CD14-positive monocyte (primary cell): ENCODE measurements around the gene HOXB8. TPM values are rescaled to one million over a fixed set of nuclear protein-coding genes. Genes with fewer than 3 reads are reported as not detected.

Experiments used
- DNase-seq, 3 donors: peaks; one replicate each; pipeline ENCODE4 v3.0.0-alpha.2; 2011 to 2022
- H2AFZ ChIP-seq: 2 replicates; pipeline ENCODE4 v1.6.0; 2012; ENCODE audit warnings: mild to moderate bottlenecking, low read depth, low read length, inconsistent platforms; ENCODE audit not compliant: insufficient read depth, poor library complexity, severe bottlenecking
- H3K27ac ChIP-seq, 2 donors: 1 replicate in 1 of 2; 2 replicates in 1 of 2; pipeline ENCODE4 v1.5.1; 2012 to 2013; ENCODE audit warnings: low read length in 2 of 2, control low read depth in 1 of 2, inconsistent platforms in 1 of 2, low read depth in 1 of 2, mild to moderate bottlenecking in 1 of 2
- H3K27me3 ChIP-seq, 2 donors: one replicate each; pipeline versions ENCODE4 v1.6.0 to v1.6.1; 2011 to 2013; ENCODE audit warnings: low read length in 2 of 2; ENCODE audit not compliant: control insufficient read depth in 2 of 2, insufficient read depth in 2 of 2
- H3K36me3 ChIP-seq, 2 donors: replicated peaks in 1 of 2; 1 replicate in 1 of 2; 2 replicates in 1 of 2; pipeline versions ENCODE4 v1.5.1 to v1.6.1; 2012 to 2013; ENCODE audit warnings: low read length in 2 of 2, control low read depth in 1 of 2, inconsistent platforms in 1 of 2, mild to moderate bottlenecking in 1 of 2; ENCODE audit not compliant: insufficient read depth in 2 of 2, control insufficient read depth in 1 of 2
- H3K4me1 ChIP-seq, 2 donors: 1 replicate in 1 of 2; 2 replicates in 1 of 2; pipeline versions ENCODE4 v1.5.1 to v1.6.1; 2012 to 2013; ENCODE audit warnings: low read length in 2 of 2, control low read depth in 1 of 2, inconsistent platforms in 1 of 2, mild to moderate bottlenecking in 1 of 2, moderate library complexity in 1 of 2; ENCODE audit not compliant: insufficient read depth in 2 of 2, control insufficient read depth in 1 of 2
- H3K4me2 ChIP-seq: replicated peaks from 2 replicates; pipeline ENCODE3; 2012; ENCODE audit warnings: low read length, moderate library complexity, mild to moderate bottlenecking; ENCODE audit not compliant: poor library complexity, severe bottlenecking; ENCODE audit errors: extremely low read depth
- H3K4me3 ChIP-seq, 3 experiments: fragments of 200-600 bp in 1 of 3; sonication (generic) in 1 of 3; replicated peaks in 1 of 3; 1 replicate in 2 of 3; 2 replicates in 1 of 3; pipeline ENCODE4 v1.5.1; 2011 to 2013; ENCODE audit warnings: low read length in 3 of 3, mild to moderate bottlenecking in 3 of 3, control low read depth in 2 of 3, low read depth in 2 of 3, inconsistent platforms in 1 of 3, moderate library complexity in 1 of 3
- H3K79me2 ChIP-seq: 2 replicates; pipeline ENCODE4 v1.6.0; 2012; ENCODE audit warnings: mild to moderate bottlenecking, control low read depth, inconsistent platforms, low read length, moderate library complexity; ENCODE audit not compliant: insufficient read depth
- H3K9ac ChIP-seq: 2 replicates; pipeline ENCODE4 v1.6.0; 2017; ENCODE audit warnings: low read length, mild to moderate bottlenecking; ENCODE audit not compliant: insufficient read depth, poor library complexity, severe bottlenecking
- H3K9me3 ChIP-seq, 2 donors: replicated peaks in 1 of 2; 1 replicate in 1 of 2; 2 replicates in 1 of 2; pipeline versions ENCODE4 v1.5.1 to v1.6.1; 2012 to 2013; ENCODE audit warnings: low read length in 2 of 2, control low read depth in 1 of 2; ENCODE audit not compliant: control insufficient read depth in 1 of 2, insufficient read depth in 1 of 2
- H4K20me1 ChIP-seq: 2 replicates; pipeline ENCODE4 v1.6.0; 2012; ENCODE audit warnings: mild to moderate bottlenecking, low read length, control low read depth, moderate library complexity; ENCODE audit not compliant: insufficient read depth
- H3K27ac Mint-ChIP-seq, 7 donors: one replicate each; pipeline ENCODE4 v1.8.0; 2020; ENCODE audit warnings: mild to moderate bottlenecking in 7 of 7, mixed read lengths in 7 of 7, moderate library complexity in 6 of 7, inconsistent platforms in 2 of 7
- H3K27me3 Mint-ChIP-seq, 3 donors: one replicate each; pipeline ENCODE4 v1.8.0; 2021 to 2022; ENCODE audit warnings: low read depth in 3 of 3, mild to moderate bottlenecking in 3 of 3, mixed read lengths in 3 of 3, moderate library complexity in 3 of 3, inconsistent platforms in 1 of 3
- H3K36me3 Mint-ChIP-seq, 2 donors: one replicate each; pipeline ENCODE4 v1.8.0; 2020; ENCODE audit warnings: mixed read lengths in 2 of 2, inconsistent platforms in 1 of 2, mild to moderate bottlenecking in 1 of 2
- H3K4me1 Mint-ChIP-seq: one replicate; pipeline ENCODE4 v1.8.0; 2020; ENCODE audit warnings: mild to moderate bottlenecking, mixed read lengths
- H3K4me3 Mint-ChIP-seq, 2 donors: one replicate each; pipeline ENCODE4 v1.8.0; 2020; ENCODE audit warnings: mild to moderate bottlenecking in 2 of 2, mixed read lengths in 2 of 2, moderate library complexity in 1 of 2
- H3K9me3 Mint-ChIP-seq, 7 donors: one replicate each; pipeline ENCODE4 v1.8.0; 2020 to 2022; ENCODE audit warnings: mixed read lengths in 7 of 7, mild to moderate bottlenecking in 6 of 7, moderate library complexity in 6 of 7, inconsistent platforms in 2 of 7
- WGBS: methylation state at CpG from one replicate; pipeline ENCODE4 v1.1.5; 2013; ENCODE audit warnings: missing lambda C conversion rate; ENCODE audit not compliant: insufficient coverage; 5-methylcytosine and 5-hydroxymethylcytosine counted together
- intact Hi-C, 2 donors: fragments of 100-400 bp; cut with micrococcal nuclease; formaldehyde crosslinking; loops; one replicate each; pipeline versions ENCODE4 v1.15.0 to v1.15.1; 2023
- polyA plus RNA-seq, 3 donors: library from polyadenylated mRNA; depleted of rRNA in 1 of 3; unstranded in 2 of 3; stranded (reverse) in 1 of 3; fragments of 300-500 nt in 2 of 3; fragments of >200 nt in 1 of 3; fragmentation: Illumina TruSeq in 2 of 3; gene quantifications; 1 replicate in 2 of 3; 2 replicates in 1 of 3; pipeline ENCODE4 v1.2.3, GENCODE V29; 2012 to 2021
- TF ChIP-seq, protein P1 (sequence below): fragments of 200-600 bp; IDR thresholded peaks from one replicate; pipeline ENCODE4 v1.8.0; 2022; ENCODE audit warnings: antibody characterized with exemption, mild to moderate bottlenecking

The HOXB8 gene
- polyA plus RNA-seq, 3 donors: not detected

DNA sequence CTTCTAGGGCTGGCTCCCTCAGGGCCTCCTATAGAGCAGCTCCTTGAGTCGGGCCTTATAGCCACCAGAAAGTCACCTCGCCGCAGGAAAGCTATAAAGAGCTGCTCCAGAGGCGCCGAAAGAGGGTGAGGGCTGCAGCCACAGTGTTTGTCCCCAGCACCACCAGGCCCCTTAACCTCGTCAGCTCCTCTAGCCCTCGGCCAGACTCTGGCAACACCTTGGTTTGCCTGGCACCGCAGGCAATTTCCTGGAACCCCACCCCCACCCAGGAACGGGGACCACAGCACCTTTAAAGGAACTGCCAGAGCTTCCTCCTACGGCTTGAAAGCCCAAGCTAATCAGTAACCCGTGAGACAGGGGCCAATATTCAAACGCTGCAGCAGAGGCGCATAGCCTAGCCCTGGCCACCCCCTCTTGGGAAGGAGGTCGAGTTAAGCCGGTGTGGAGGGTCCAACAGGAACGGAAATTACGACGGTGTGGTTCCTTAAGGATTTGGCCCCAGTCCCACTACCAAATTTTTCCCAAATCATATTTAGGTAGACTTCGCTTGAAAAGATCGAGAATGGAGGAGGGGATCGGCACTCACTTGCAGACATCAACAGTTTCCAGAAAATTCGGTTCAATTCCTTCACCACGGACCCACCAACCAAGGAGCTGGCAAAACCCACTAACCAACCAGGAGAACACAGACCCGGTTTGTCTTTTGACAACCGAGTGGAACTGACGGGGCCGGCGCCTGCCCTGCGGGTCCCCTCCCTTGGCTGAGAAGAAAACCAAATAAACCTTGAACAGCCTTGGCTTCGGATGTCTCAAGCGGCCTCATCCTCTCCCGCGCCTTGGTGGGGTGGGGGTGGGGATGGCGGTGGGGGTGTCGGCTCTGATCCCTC lies 13.3 kb downstream of the HOXB8 start:
- DNase-seq: no peak
- TF ChIP-seq, protein P1, sequence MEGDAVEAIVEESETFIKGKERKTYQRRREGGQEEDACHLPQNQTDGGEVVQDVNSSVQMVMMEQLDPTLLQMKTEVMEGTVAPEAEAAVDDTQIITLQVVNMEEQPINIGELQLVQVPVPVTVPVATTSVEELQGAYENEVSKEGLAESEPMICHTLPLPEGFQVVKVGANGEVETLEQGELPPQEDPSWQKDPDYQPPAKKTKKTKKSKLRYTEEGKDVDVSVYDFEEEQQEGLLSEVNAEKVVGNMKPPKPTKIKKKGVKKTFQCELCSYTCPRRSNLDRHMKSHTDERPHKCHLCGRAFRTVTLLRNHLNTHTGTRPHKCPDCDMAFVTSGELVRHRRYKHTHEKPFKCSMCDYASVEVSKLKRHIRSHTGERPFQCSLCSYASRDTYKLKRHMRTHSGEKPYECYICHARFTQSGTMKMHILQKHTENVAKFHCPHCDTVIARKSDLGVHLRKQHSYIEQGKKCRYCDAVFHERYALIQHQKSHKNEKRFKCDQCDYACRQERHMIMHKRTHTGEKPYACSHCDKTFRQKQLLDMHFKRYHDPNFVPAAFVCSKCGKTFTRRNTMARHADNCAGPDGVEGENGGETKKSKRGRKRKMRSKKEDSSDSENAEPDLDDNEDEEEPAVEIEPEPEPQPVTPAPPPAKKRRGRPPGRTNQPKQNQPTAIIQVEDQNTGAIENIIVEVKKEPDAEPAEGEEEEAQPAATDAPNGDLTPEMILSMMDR: no peak
- Mint-ChIP-seq H3K4me3 (peak overlapping the region in 1 of 2 donors; percentile 93), H3K27me3 (peaks cover 95 to 100% (median 99%) of the 10 kb centered on the region in 3 donors), H3K27ac (no peak overlapping the region), H3K4me1 (peaks cover 28% of the 10 kb centered on the region), H3K9me3 (peaks cover 0 to 33% (median 8%) of the 10 kb centered on the region in 7 donors), H3K36me3 (peaks cover 6 to 16% of the 10 kb centered on the region in 2 donors)
- Histone ChIP-seq H4K20me1 (no peaks in the 10 kb centered on the region), H2AFZ (no peak overlapping the region), H3K79me2 (no peaks in the 10 kb centered on the region), H3K9me3 (peaks cover 0 to 46% of the 10 kb centered on the region in 2 donors), H3K4me2 (no peak overlapping the region), H3K36me3 (no peaks in the 10 kb centered on the region), H3K27me3 (peaks cover 74 to 100% of the 10 kb centered on the region in 2 donors), H3K27ac (no peak overlapping the region), H3K4me1 (peaks cover 15 to 18% of the 10 kb centered on the region in 2 donors), H3K9ac (no peak overlapping the region), H3K4me3 (no peak overlapping the region)
- 54% methylated on average over 20 of the region's 35 CpGs for WGBS
- intact Hi-C loops: no loop called here

DNA sequence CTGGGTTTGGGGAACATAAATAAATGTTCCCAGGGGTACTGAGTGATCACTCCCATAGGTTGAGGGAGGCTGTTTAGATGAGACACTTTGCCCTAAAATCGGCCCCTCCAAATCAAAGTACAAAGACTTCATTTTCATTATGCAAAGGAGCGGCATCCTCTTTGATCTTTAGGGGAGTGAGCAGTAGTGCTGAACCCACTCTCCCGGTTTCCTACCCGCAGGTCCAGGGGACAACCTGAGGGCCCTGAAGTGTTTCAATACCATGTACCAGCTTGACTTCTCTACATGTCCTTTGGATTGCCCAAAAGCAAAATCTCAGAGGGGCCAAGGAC lies 13.9 kb downstream of the HOXB8 start:
- Mint-ChIP-seq H3K4me1 (peaks cover 34% of the 10 kb centered on the region), H3K36me3 (peaks cover 12 to 21% of the 10 kb centered on the region in 2 donors), H3K27ac (no peak overlapping the region), H3K4me3 (peak overlapping the region in 1 of 2 donors; percentile 93), H3K9me3 (peaks cover 0 to 38% (median 14%) of the 10 kb centered on the region in 7 donors), H3K27me3 (peaks cover 97 to 100% (median 99%) of the 10 kb centered on the region in 3 donors)
- Histone ChIP-seq H3K79me2 (no peaks in the 10 kb centered on the region), H3K36me3 (no peaks in the 10 kb centered on the region), H3K4me1 (peaks cover 20 to 24% of the 10 kb centered on the region in 2 donors), H3K27ac (no peak overlapping the region), H3K9me3 (peaks cover 0 to 52% of the 10 kb centered on the region in 2 donors), H3K4me3 (no peak overlapping the region), H4K20me1 (no peaks in the 10 kb centered on the region), H3K4me2 (no peak overlapping the region), H3K27me3 (peaks cover 80 to 100% of the 10 kb centered on the region in 2 donors), H2AFZ (no peak overlapping the region), H3K9ac (no peak overlapping the region)
- intact Hi-C loops: no loop called here
- DNase-seq: no peak
- TF ChIP-seq, protein P1: no peak
- 100% methylated on average over 1 of the region's 4 CpGs for WGBS
